ENCODE measurements around the gene MPP3. TPM values are rescaled to one million over a fixed set of nuclear protein-coding genes. Genes with fewer than 3 reads are reported as not detected.

Gene MPP3
- total and polyA plus RNA-seq, 2 donors (not counting 1 experiment from before 2014, with no cell fraction given) = 0.16 TPM; not detected in 1

DNA sequence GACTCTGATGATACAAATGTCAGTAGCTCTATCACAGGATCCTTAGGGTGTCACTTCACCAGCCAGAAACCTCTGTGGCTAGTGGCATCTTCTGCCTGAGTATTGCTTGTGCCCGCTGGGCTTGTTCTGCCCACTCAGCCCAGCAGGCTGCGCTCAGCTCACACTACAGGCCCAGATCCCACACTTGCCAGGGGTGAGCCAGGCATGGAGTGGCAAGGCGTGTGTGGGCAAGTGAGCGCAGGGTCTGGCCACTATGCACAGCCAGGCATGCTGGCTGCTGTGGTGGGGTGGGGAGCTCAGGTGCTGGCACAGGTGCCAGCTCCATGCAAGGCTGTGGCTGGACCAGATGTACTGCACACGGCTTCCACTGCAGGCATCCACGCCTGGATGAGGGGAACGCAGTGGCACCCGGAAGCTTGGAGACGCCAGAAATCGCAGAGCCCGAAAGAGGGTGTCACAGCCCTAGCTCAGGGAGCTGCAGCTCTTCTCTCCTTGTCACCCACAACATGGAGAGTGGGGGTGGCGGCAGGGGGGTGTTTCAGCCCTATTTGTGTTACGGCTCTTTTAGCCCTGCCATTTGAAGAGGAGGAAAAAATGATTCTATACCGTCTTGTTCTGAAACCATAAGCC is 42.5 kb downstream of the MPP3 start:
- no peak overlapping the region for H3K27ac ChIP-seq (ENCODE audit: low read length in 2 of 2)
- no peaks in the 10 kb centered on the region for H3K79me2 ChIP-seq (ENCODE audit: control insufficient read depth, insufficient read depth, low read length)
- DNase-seq (no peak), ATAC-seq (ENCODE audit: low read depth) (no peak)
- no peak for TF ChIP-seq EZH2 (IDR thresholded peaks at IDR 0.05; ENCODE audit: borderline replicate concordance, insufficient read depth, low read depth, low read length, poor library complexity, severe bottlenecking)
- TF ChIP-seq, protein P1, sequence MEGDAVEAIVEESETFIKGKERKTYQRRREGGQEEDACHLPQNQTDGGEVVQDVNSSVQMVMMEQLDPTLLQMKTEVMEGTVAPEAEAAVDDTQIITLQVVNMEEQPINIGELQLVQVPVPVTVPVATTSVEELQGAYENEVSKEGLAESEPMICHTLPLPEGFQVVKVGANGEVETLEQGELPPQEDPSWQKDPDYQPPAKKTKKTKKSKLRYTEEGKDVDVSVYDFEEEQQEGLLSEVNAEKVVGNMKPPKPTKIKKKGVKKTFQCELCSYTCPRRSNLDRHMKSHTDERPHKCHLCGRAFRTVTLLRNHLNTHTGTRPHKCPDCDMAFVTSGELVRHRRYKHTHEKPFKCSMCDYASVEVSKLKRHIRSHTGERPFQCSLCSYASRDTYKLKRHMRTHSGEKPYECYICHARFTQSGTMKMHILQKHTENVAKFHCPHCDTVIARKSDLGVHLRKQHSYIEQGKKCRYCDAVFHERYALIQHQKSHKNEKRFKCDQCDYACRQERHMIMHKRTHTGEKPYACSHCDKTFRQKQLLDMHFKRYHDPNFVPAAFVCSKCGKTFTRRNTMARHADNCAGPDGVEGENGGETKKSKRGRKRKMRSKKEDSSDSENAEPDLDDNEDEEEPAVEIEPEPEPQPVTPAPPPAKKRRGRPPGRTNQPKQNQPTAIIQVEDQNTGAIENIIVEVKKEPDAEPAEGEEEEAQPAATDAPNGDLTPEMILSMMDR (IDR thresholded peaks at IDR 0.05) = no peak
- H3K9ac ChIP-seq (ENCODE audit: low read length) = no peak overlapping the region
- H2AFZ ChIP-seq (ENCODE audit: insufficient read depth, low read depth, low read length, poor library complexity, severe bottlenecking) = no peak overlapping the region
- no peak overlapping the region for H3K4me3 ChIP-seq (ENCODE audit: control extremely low read depth in 1 of 5, extremely low read depth in 1 of 5, insufficient read depth in 1 of 5, low read depth in 2 of 5, low read length in 4 of 5)
- H3K27me3 ChIP-seq (replicated peaks in 1 of 4; ENCODE audit: control extremely low read depth in 1 of 4, control insufficient read depth in 3 of 4, insufficient read depth in 4 of 4, low read length in 3 of 4) = peaks cover 0 to 6% (median 0%) of the 10 kb centered on the region in 4 experiments
- H3K4me1 ChIP-seq (ENCODE audit: control insufficient read depth in 2 of 2, insufficient read depth in 2 of 2, low read length in 2 of 2) = no peaks in the 10 kb centered on the region
- Mint-ChIP-seq H3K9me3 (ENCODE audit: insufficient read depth) (peaks cover 2% of the 10 kb centered on the region), H3K27me3 (peaks cover 30% of the 10 kb centered on the region), H3K27ac (no peak overlapping the region), H3K4me3 (no peak overlapping the region), H3K4me1 (peaks cover 6% of the 10 kb centered on the region)
- no peaks in the 10 kb centered on the region for H3K9me3 ChIP-seq (ENCODE audit: control extremely low read depth in 1 of 3, control insufficient read depth in 2 of 3, insufficient read depth in 1 of 3, low read length in 2 of 3)
- no peaks in the 10 kb centered on the region for H3K36me3 ChIP-seq (replicated peaks in 1 of 2; ENCODE audit: control extremely low read depth in 1 of 2, control insufficient read depth in 1 of 2, extremely low read depth in 1 of 2, insufficient read depth in 2 of 2, low read length in 1 of 2)
- WGBS (ENCODE audit: insufficient coverage) = 88% methylated on average over 11 of the region's 14 CpGs
- CTCF ChIA-PET = interaction anchor here (0.6 kb wide), 2 partner anchors 14 to 266 kb away, joined by 3 read pairs; no protein-coding TSS in a partner anchor
- no peaks in the 10 kb centered on the region for H4K20me1 ChIP-seq (ENCODE audit: control insufficient read depth, insufficient read depth, low read length, poor library complexity, severe bottlenecking)
- POLR2A ChIA-PET = no interaction called here
- intact Hi-C loops (cut with micrococcal nuclease) = no loop called here
- no peak overlapping the region for H3K4me2 ChIP-seq (replicated peaks; ENCODE audit: low read depth, low read length, poor library complexity, severe bottlenecking)

GRCh38 chr17:43789482-43789881 is 43.5 kb downstream of the MPP3 start:
- WGBS (ENCODE audit: insufficient coverage) = no CpG with 5 or more reads among the region's 1 CpG
- Histone ChIP-seq H3K36me3 (replicated peaks in 1 of 2; ENCODE audit: control extremely low read depth in 1 of 2, control insufficient read depth in 1 of 2, extremely low read depth in 1 of 2, insufficient read depth in 2 of 2, low read length in 1 of 2) (no peaks in the 10 kb centered on the region), H3K9me3 (ENCODE audit: control extremely low read depth in 1 of 3, control insufficient read depth in 2 of 3, insufficient read depth in 1 of 3, low read length in 2 of 3) (no peaks in the 10 kb centered on the region), H3K9ac (ENCODE audit: low read length) (no peak overlapping the region), H3K4me1 (ENCODE audit: control insufficient read depth in 2 of 2, insufficient read depth in 2 of 2, low read length in 2 of 2) (no peaks in the 10 kb centered on the region), H3K27me3 (replicated peaks in 1 of 4; ENCODE audit: control extremely low read depth in 1 of 4, control insufficient read depth in 3 of 4, insufficient read depth in 4 of 4, low read length in 3 of 4) (peaks cover 0 to 9% (median 0%) of the 10 kb centered on the region in 4 experiments), H2AFZ (ENCODE audit: insufficient read depth, low read depth, low read length, poor library complexity, severe bottlenecking) (no peak overlapping the region), H3K79me2 (ENCODE audit: control insufficient read depth, insufficient read depth, low read length) (no peaks in the 10 kb centered on the region), H3K4me3 (ENCODE audit: control extremely low read depth in 1 of 5, extremely low read depth in 1 of 5, insufficient read depth in 1 of 5, low read depth in 2 of 5, low read length in 4 of 5) (no peak overlapping the region), H4K20me1 (ENCODE audit: control insufficient read depth, insufficient read depth, low read length, poor library complexity, severe bottlenecking) (no peaks in the 10 kb centered on the region), H3K27ac (ENCODE audit: low read length in 2 of 2) (no peak overlapping the region), H3K4me2 (replicated peaks; ENCODE audit: low read depth, low read length, poor library complexity, severe bottlenecking) (no peak overlapping the region)
- DNase-seq (no peak), ATAC-seq (ENCODE audit: low read depth) (no peak)
- H3K9me3 Mint-ChIP-seq (ENCODE audit: insufficient read depth) = peaks cover 2% of the 10 kb centered on the region
- H3K27ac Mint-ChIP-seq = no peak overlapping the region
- peaks cover 6% of the 10 kb centered on the region for H3K4me1 Mint-ChIP-seq
- ChIA-PET POLR2A (no interaction called here), CTCF (no interaction called here)
- H3K4me3 Mint-ChIP-seq = no peak overlapping the region
- TF ChIP-seq EZH2 (IDR thresholded peaks at IDR 0.05; ENCODE audit: borderline replicate concordance, insufficient read depth, low read depth, low read length, poor library complexity, severe bottlenecking) = no peak
- TF ChIP-seq, protein P1 (IDR thresholded peaks at IDR 0.05) = no peak
- intact Hi-C loops (cut with micrococcal nuclease) = no loop called here
- H3K27me3 Mint-ChIP-seq = peaks cover 34% of the 10 kb centered on the region
